Stomach (tissue), 9 donors: Measurements from ENCODE around the gene DMAC1. TPM values are rescaled to one million over a fixed set of nuclear protein-coding genes. Genes with fewer than 3 reads are reported as not detected.
A peak's percentile ranks its signal among the peaks of the same experiment; 100 is the strongest.

Source experiments
- DNase-seq, 2 donors: peaks; one replicate each; pipeline versions ENCODE4 v3.0.0 to v3.0.0-alpha.2; 2013 to 2019
- H3K27ac ChIP-seq, 5 donors: fragments of 200-600 bp in 4 of 5; sonication (generic) in 4 of 5; one replicate each; pipeline ENCODE4 v1.5.1; 2013 to 2019; ENCODE audit warnings: mild to moderate bottlenecking in 1 of 5, moderate library complexity in 1 of 5
- H3K27me3 ChIP-seq, 3 donors: fragments of 200-600 bp; sonication (generic); one replicate each; pipeline ENCODE4 v1.5.1; 2017 to 2019; ENCODE audit warnings: mixed run types in 1 of 3
- H3K36me3 ChIP-seq, 4 donors: fragments of 200-600 bp; sonication (generic); 1 replicate in 3 of 4; 2 replicates in 1 of 4; pipeline ENCODE4 v1.5.1; 2016 to 2019
- H3K4me1 ChIP-seq, 4 donors: fragments of 200-600 bp; sonication (generic); one replicate each; pipeline ENCODE4 v1.5.1; 2016 to 2019
- H3K4me3 ChIP-seq, 4 donors: fragments of 200-600 bp; sonication (generic) in 3 of 4; one replicate each; pipeline ENCODE4 v1.5.1; 2016 to 2019; ENCODE audit warnings: mild to moderate bottlenecking in 1 of 4
- H3K9me3 ChIP-seq, 4 donors: fragments of 200-600 bp; sonication (generic); one replicate each; pipeline ENCODE4 v1.5.1; 2016 to 2019
- CTCF ChIP-seq, 7 experiments: fragments of 450-650 bp in 4 of 7; fragments of 200-600 bp in 3 of 7; sonication (generic) in 3 of 7; IDR thresholded peaks; one replicate each; pipeline ENCODE4 v1.5.1; 2016 to 2019; ENCODE audit warnings: antibody characterized with exemption in 7 of 7, control low read depth in 2 of 7, mild to moderate bottlenecking in 1 of 7
- EP300 ChIP-seq: sonication (generic); formaldehyde crosslinking; IDR thresholded peaks from one replicate; pipeline ENCODE4 v1.6.1; 2017; ENCODE audit warnings: antibody characterized with exemption
- POLR2A ChIP-seq, 4 donors: fragments of 450-650 bp; IDR thresholded peaks; one replicate each; pipeline ENCODE4 v1.6.1; 2016; ENCODE audit warnings: antibody characterized with exemption in 4 of 4, control low read depth in 2 of 4, mild to moderate bottlenecking in 1 of 4, moderate library complexity in 1 of 4
- POLR2AphosphoS5 ChIP-seq, 3 donors: sonication (generic); formaldehyde crosslinking; IDR thresholded peaks; one replicate each; pipeline ENCODE4 v1.6.1; 2016; ENCODE audit warnings: antibody characterized with exemption in 3 of 3
- WGBS, 5 donors: extraction: QIAGEN DNeasy Blood & Tissue Kit in 3 of 5; methylation state at CpG; one replicate each; pipeline versions ENCODE4 v1.1.5 to v1.1.7; 2013 to 2018; 5-methylcytosine and 5-hydroxymethylcytosine counted together
- intact Hi-C: fragments of 100-400 bp; cut with DNase I; formaldehyde crosslinking; loops from one replicate; pipeline ENCODE4 v1.15.1; 2023; ENCODE audit warnings: low total_unique reads
- polyA plus RNA-seq, 3 donors: library from polyadenylated mRNA; stranded (reverse); fragments of 200-250 nt; gene quantifications; one replicate each; pipeline ENCODE4 v1.2.3, GENCODE V29; 2013
- total RNA-seq, 5 donors: library from RNA; depleted of rRNA; stranded (reverse); fragments of >200 nt; gene quantifications; one replicate each; pipeline versions ENCODE4 v1.1.0 to v1.2.3, GENCODE V29; 2014 to 2016
- donor health status: healthy with polysubstance abuse.
- donor health status: Bipolar disorder and iron deficiency.
- donor health status: healthy.

Gene DMAC1
- total and polyA plus RNA-seq, 8 donors = 0.89 to 25.5 (median 14.3) TPM

DNA sequence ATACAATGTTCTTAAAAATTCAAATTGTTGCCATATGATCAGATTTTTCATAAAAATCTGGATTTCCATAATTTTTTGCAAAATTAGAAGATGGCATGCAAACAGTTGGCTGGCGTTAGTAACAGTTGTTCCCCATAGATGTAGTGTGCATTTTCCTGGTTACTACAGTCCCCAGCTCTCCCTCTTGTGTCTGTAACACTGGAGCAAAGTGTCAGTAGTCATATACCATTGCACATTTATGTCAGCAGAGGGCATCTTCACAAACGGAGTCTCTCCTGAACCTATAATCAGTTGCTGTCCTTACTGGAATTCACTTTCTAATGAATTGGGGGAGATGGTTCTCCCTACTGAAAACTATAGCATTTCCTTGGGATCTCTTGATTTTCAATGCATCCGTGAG lies 44.7 kb upstream of the DMAC1 start:
- H3K36me3 ChIP-seq = no peaks in the 10 kb centered on the region
- no peaks in the 10 kb centered on the region for H3K4me1 ChIP-seq
- WGBS, 5 donors = 43 to 55% (median 50%) methylated on average over 3 of the region's 3 CpGs
- no peaks in the 10 kb centered on the region for H3K27me3 ChIP-seq
- no peaks in the 10 kb centered on the region for H3K9me3 ChIP-seq
- TF ChIP-seq EP300 (no peak), POLR2AphosphoS5 (IDR thresholded peaks at IDR 0.05) (no peak), POLR2A (IDR thresholded peaks at IDR 0.05) (no peak), CTCF (IDR thresholded peaks at IDR 0.05) (peak in 2 of 7 experiments; percentile 9 to 16)
- peak in 1 of 2 donors; percentile 37 for DNase-seq
- H3K4me3 ChIP-seq = no peak overlapping the region
- no peak overlapping the region for H3K27ac ChIP-seq
- intact Hi-C loops = no loop called here

DNA sequence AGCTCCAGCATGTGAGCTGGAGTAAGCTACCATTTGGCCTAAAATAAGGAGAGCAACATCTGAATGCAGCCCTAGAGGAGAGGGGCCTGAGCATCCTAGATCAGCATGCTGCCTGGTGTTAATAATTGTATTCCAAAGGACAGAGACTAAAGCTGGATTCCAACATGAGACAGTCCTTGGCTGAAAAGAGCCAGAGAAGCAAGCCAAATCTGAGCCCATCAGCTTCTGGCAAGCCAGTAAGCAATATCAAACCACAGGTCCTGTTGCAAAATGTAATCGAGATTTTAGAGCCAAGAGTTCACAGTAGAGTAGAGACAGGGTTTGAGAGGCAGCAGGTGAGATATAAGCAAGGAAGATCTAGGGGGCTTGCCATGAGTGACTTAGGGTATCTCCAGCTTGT lies 42.3 kb upstream of the DMAC1 start:
- no peak for DNase-seq
- no peaks in the 10 kb centered on the region for H3K36me3 ChIP-seq
- H3K9me3 ChIP-seq = no peaks in the 10 kb centered on the region
- 67 to 87% (median 86%) methylated on average over 1 of the region's 1 CpG for WGBS, 5 donors
- H3K4me3 ChIP-seq = no peak overlapping the region
- H3K27me3 ChIP-seq = no peaks in the 10 kb centered on the region
- no peak overlapping the region for H3K27ac ChIP-seq
- intact Hi-C loops = no loop called here
- TF ChIP-seq POLR2A (IDR thresholded peaks at IDR 0.05) (no peak), CTCF (IDR thresholded peaks at IDR 0.05) (no peak), EP300 (no peak), POLR2AphosphoS5 (IDR thresholded peaks at IDR 0.05) (no peak)
- H3K4me1 ChIP-seq = no peaks in the 10 kb centered on the region

- Histone ChIP-seq H3K27me3 (no peaks in the 10 kb centered on the region), H3K27ac (no peak overlapping the region), H3K36me3 (no peaks in the 10 kb centered on the region), H3K9me3 (no peaks in the 10 kb centered on the region), H3K4me1 (no peaks in the 10 kb centered on the region), H3K4me3 (no peak overlapping the region)
- 24 to 45% (median 35%) methylated on average over 2 of the region's 2 CpGs for WGBS, 5 donors
- no peak for TF ChIP-seq EP300
- no peak for TF ChIP-seq CTCF (IDR thresholded peaks at IDR 0.05)
- no peak for TF ChIP-seq POLR2A (IDR thresholded peaks at IDR 0.05)
- TF ChIP-seq POLR2AphosphoS5 (IDR thresholded peaks at IDR 0.05) = no peak
- intact Hi-C loops = no loop called here
- no peak for DNase-seq
These were observed 35.0 kb upstream of the DMAC1 start for GRCh38 chr9:7834531-7834930.

- no peak for TF ChIP-seq POLR2AphosphoS5 (IDR thresholded peaks at IDR 0.05)
- TF ChIP-seq CTCF (IDR thresholded peaks at IDR 0.05) = no peak
- TF ChIP-seq POLR2A (IDR thresholded peaks at IDR 0.05) = no peak
- TF ChIP-seq EP300 = no peak
These were observed 28.8 kb upstream of the DMAC1 start for GRCh38 chr9:7828334-7828733.

More at GRCh38 chr9:7828334-7828733, 28.8 kb upstream of the DMAC1 start:
- Histone ChIP-seq H3K9me3 (no peaks in the 10 kb centered on the region), H3K27me3 (no peaks in the 10 kb centered on the region), H3K36me3 (no peaks in the 10 kb centered on the region), H3K4me1 (no peaks in the 10 kb centered on the region), H3K4me3 (no peak overlapping the region), H3K27ac (no peak overlapping the region)
- WGBS, 5 donors = 61 to 88% (median 70%) methylated on average over 1 of the region's 1 CpG
- no peak for DNase-seq
- intact Hi-C loops = no loop called here
